GM23248 (cell line): ENCODE results near the gene GPRIN2.
"Not testable (repeated sequence)": the region's sequence is repeated elsewhere in the genome, so short reads cannot be mapped to it uniquely, and the experiment has no call there.

ENCODE experiments used
- EZH2 ChIP-seq: fragments of 200-600 bp; sonication (generic); IDR thresholded peaks from 2 replicates; pipeline ENCODE4 v1.6.1; 2018; ENCODE audit warnings: antibody characterized with exemption, mild to moderate bottlenecking; ENCODE audit not compliant: insufficient read depth, poor library complexity, severe bottlenecking
- EZH2phosphoT487 ChIP-seq: fragments of 200-600 bp; sonication (generic); IDR thresholded peaks from 2 replicates; pipeline ENCODE4 v1.6.1; 2018; ENCODE audit warnings: antibody characterized with exemption, moderate library complexity, mild to moderate bottlenecking, low read depth; ENCODE audit not compliant: insufficient read depth

- TF ChIP-seq EZH2, EZH2phosphoT487: not testable (repeated sequence)
Observed at GRCh38 chr10:46585246-46585645, 28.8 kb upstream of the GPRIN2 start.
